OCI-LY7 (cell line): ENCODE measurements around the gene EPS8L3. TPM values are rescaled to one million over a fixed set of nuclear protein-coding genes. Genes with fewer than 3 reads are reported as not detected.

Source experiments
- BruUV-seq: library from RNA; stranded (reverse); fragments of 400-500 nt; replicated peaks from 2 replicates; lab custom pipeline; 2021; lab: Mats Ljungman, UMichigan
- CTCF ChIA-PET: fragments of 300-600 bp; sonication (Branson Sonifier 250); formaldehyde crosslinking; loops from one replicate; lab custom pipeline; 2022; ENCODE audit warnings: antibody characterized with exemption; ENCODE audit not compliant: unreplicated experiment; lab: Charles Lee
- POLR2A ChIA-PET: fragments of 300-600 bp; sonication (Branson Sonifier 250); formaldehyde crosslinking; loops from one replicate; lab custom pipeline; 2022; ENCODE audit warnings: antibody characterized with exemption; lab: Charles Lee
- DNase-seq: peaks from one replicate; pipeline ENCODE4 v3.0.0-alpha.2; 2015; ENCODE audit warnings: low spot score
- H2AFZ ChIP-seq: fragments of 200-600 bp; sonication (generic), shearing (Covaris generic); 2 replicates; pipeline ENCODE4 v1.6.1; 2014; ENCODE audit warnings: mild to moderate bottlenecking, antibody characterized with exemption, low read length, moderate library complexity
- H3K27ac ChIP-seq: fragments of 200-600 bp; sonication (generic); 2 replicates; pipeline ENCODE4 v1.5.1; 2014; ENCODE audit warnings: mixed run types, low read depth, mild to moderate bottlenecking, moderate library complexity, low read length, inconsistent platforms; ENCODE audit not compliant: poor library complexity, severe bottlenecking
- H3K36me3 ChIP-seq: fragments of 200-600 bp; sonication (generic); 2 replicates; pipeline ENCODE4 v1.6.1; 2014; ENCODE audit warnings: mild to moderate bottlenecking, antibody characterized with exemption, low read length, moderate library complexity, mixed read lengths; ENCODE audit not compliant: insufficient read depth
- H3K4me1 ChIP-seq: fragments of 200-600 bp; sonication (generic); 2 replicates; pipeline ENCODE4 v1.5.1; 2014; ENCODE audit warnings: mild to moderate bottlenecking, low read length; ENCODE audit not compliant: insufficient read depth, poor library complexity, severe bottlenecking
- H3K4me2 ChIP-seq: fragments of 200-600 bp; sonication (generic); 2 replicates; pipeline ENCODE4 v1.6.1; 2014; ENCODE audit warnings: mild to moderate bottlenecking, low read length
- H3K4me3 ChIP-seq: fragments of 200-600 bp; sonication (generic); 2 replicates; pipeline ENCODE4 v1.5.1; 2014; ENCODE audit warnings: mild to moderate bottlenecking, low read depth, low read length; ENCODE audit not compliant: poor library complexity, severe bottlenecking
- H3K79me2 ChIP-seq: fragments of 200-600 bp; sonication (generic); 2 replicates; pipeline ENCODE4 v1.6.1; 2016; ENCODE audit warnings: low read depth, mild to moderate bottlenecking, low read length, moderate library complexity, mixed read lengths; ENCODE audit not compliant: insufficient read depth
- H3K9me2 ChIP-seq: fragments of 200-600 bp; sonication (generic); 2 replicates; pipeline ENCODE4 v1.6.1; 2016; ENCODE audit warnings: mild to moderate bottlenecking, low read length, mixed read lengths; ENCODE audit not compliant: insufficient read depth
- H3K9me3 ChIP-seq: fragments of 200-600 bp; sonication (generic); 2 replicates; pipeline ENCODE4 v1.6.1; 2014; ENCODE audit warnings: mild to moderate bottlenecking, mixed run types, low read length, mixed read lengths
- H4K20me1 ChIP-seq: fragments of 200-600 bp; sonication (generic); 2 replicates; pipeline ENCODE4 v1.6.1; 2014; ENCODE audit warnings: mild to moderate bottlenecking, antibody characterized with exemption, low read length, moderate library complexity, mixed read lengths; ENCODE audit not compliant: insufficient read depth
- EZH2phosphoT487 ChIP-seq: fragments of 200-600 bp; sonication (generic); IDR thresholded peaks from 2 replicates; pipeline ENCODE4 v1.6.1; 2018; ENCODE audit warnings: low read depth, borderline replicate concordance, mild to moderate bottlenecking, mixed run types, antibody characterized with exemption, low read length, moderate library complexity, mixed read lengths
- intact Hi-C: fragments of 100-400 bp; cut with micrococcal nuclease; formaldehyde crosslinking; loops from one replicate; pipeline ENCODE4 v1.10.0; 2022; ENCODE audit not compliant: unreplicated experiment
- total RNA-seq, 2 experiments: library from RNA; depleted of rRNA in 1 of 2; stranded (reverse); fragments of >200 nt in 1 of 2; shearing (Covaris generic) in 1 of 2; gene quantifications; 2 replicates each; pipeline ENCODE4 v1.2.3, GENCODE V29; 2014 to 2022
- TF ChIP-seq, protein P1 (sequence below): fragments of 200-600 bp; sonication (generic); conservative IDR thresholded peaks from 2 replicates; pipeline ENCODE4 v1.5.1; 2014; ENCODE audit warnings: mild to moderate bottlenecking, antibody characterized with exemption, low read length, moderate library complexity, mixed read lengths

EPS8L3 gene
- total RNA-seq, 2 experiments from 2014 or later = not detected

GRCh38 chr1:109787211-109787844, 23.6 kb upstream of the EPS8L3 start:
- no peak for TF ChIP-seq EZH2phosphoT487
- TF ChIP-seq, protein P1, sequence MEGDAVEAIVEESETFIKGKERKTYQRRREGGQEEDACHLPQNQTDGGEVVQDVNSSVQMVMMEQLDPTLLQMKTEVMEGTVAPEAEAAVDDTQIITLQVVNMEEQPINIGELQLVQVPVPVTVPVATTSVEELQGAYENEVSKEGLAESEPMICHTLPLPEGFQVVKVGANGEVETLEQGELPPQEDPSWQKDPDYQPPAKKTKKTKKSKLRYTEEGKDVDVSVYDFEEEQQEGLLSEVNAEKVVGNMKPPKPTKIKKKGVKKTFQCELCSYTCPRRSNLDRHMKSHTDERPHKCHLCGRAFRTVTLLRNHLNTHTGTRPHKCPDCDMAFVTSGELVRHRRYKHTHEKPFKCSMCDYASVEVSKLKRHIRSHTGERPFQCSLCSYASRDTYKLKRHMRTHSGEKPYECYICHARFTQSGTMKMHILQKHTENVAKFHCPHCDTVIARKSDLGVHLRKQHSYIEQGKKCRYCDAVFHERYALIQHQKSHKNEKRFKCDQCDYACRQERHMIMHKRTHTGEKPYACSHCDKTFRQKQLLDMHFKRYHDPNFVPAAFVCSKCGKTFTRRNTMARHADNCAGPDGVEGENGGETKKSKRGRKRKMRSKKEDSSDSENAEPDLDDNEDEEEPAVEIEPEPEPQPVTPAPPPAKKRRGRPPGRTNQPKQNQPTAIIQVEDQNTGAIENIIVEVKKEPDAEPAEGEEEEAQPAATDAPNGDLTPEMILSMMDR = no peak
- H3K4me1 ChIP-seq = no peaks in the 10 kb centered on the region
- intact Hi-C loops = no loop called here
- H3K27ac ChIP-seq = no peak overlapping the region
- no peaks in the 10 kb centered on the region for H3K9me3 ChIP-seq
- no peak for DNase-seq
- H2AFZ ChIP-seq = no peak overlapping the region
- no peaks in the 10 kb centered on the region for H4K20me1 ChIP-seq
- POLR2A ChIA-PET = no interaction called here
- CTCF ChIA-PET = no interaction called here
- no peaks in the 10 kb centered on the region for H3K36me3 ChIP-seq
- H3K4me3 ChIP-seq = no peak overlapping the region
- no TSS peak for BruUV-seq
- no peak overlapping the region for H3K4me2 ChIP-seq
- no peaks in the 10 kb centered on the region for H3K9me2 ChIP-seq
- no peaks in the 10 kb centered on the region for H3K79me2 ChIP-seq

GRCh38 chr1:109786531-109787021, 22.9 kb upstream of the EPS8L3 start:
- no peak for DNase-seq
- CTCF ChIA-PET = no interaction called here
- H3K79me2 ChIP-seq = no peaks in the 10 kb centered on the region
- H3K4me3 ChIP-seq = no peak overlapping the region
- H3K9me2 ChIP-seq = no peaks in the 10 kb centered on the region
- H2AFZ ChIP-seq = no peak overlapping the region
- H4K20me1 ChIP-seq = no peaks in the 10 kb centered on the region
- H3K9me3 ChIP-seq = no peaks in the 10 kb centered on the region
- no peaks in the 10 kb centered on the region for H3K4me1 ChIP-seq
- TF ChIP-seq EZH2phosphoT487 = no peak
- TF ChIP-seq, protein P1 = no peak
- POLR2A ChIA-PET = no interaction called here
- H3K27ac ChIP-seq = no peak overlapping the region
- BruUV-seq = no TSS peak
- intact Hi-C loops = no loop called here
- H3K4me2 ChIP-seq = no peak overlapping the region
- H3K36me3 ChIP-seq = no peaks in the 10 kb centered on the region

GRCh38 chr1:109786112-109786480, 22.4 kb upstream of the EPS8L3 start:
- no peaks in the 10 kb centered on the region for H3K9me2 ChIP-seq
- no peak overlapping the region for H3K27ac ChIP-seq
- ChIA-PET CTCF (no interaction called here), POLR2A (interaction anchor here (1.5 kb wide), 1 partner anchor 16 kb away, joined by 3 read pairs; no protein-coding TSS in a partner anchor)
- no peak overlapping the region for H3K4me3 ChIP-seq
- BruUV-seq = no TSS peak
- no peaks in the 10 kb centered on the region for H3K79me2 ChIP-seq
- H3K4me2 ChIP-seq = no peak overlapping the region
- H2AFZ ChIP-seq = no peak overlapping the region
- H3K9me3 ChIP-seq = no peaks in the 10 kb centered on the region
- no peaks in the 10 kb centered on the region for H3K4me1 ChIP-seq
- intact Hi-C loops = no loop called here
- H3K36me3 ChIP-seq = no peaks in the 10 kb centered on the region
- no peak for TF ChIP-seq EZH2phosphoT487
- TF ChIP-seq, protein P1 = no peak
- H4K20me1 ChIP-seq = no peaks in the 10 kb centered on the region
- DNase-seq = no peak
